ENCODE results near the gene OR2A25.
"Not testable (repeated sequence)": the region's sequence is repeated elsewhere in the genome, so short reads cannot be mapped to it uniquely, and the experiment has no call there.

The OR2A25 gene, protein sequence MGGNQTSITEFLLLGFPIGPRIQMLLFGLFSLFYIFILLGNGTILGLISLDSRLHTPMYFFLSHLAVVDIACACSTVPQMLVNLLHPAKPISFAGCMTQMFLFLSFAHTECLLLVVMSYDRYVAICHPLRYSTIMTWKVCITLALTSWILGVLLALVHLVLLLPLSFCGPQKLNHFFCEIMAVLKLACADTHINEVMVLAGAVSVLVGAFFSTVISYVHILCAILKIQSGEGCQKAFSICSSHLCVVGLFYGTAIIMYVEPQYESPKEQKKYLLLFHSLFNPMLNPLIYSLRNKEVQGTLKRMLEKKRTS

GRCh38 chr7:144069511-144069910 lies at the start of gene OR2A25:
TSS of gene OR2A25 (plus strand) at chr7:144069811. CDS start at chr7:144074220, 4,409 bp downstream.
- no peak for DNase-seq (ENCODE audit: low read depth)

- DNase-seq (ENCODE audit: low read depth), result no peak
These were observed 49.3 kb upstream of the OR2A25 start for GRCh38 chr7:144020340-144020739.

DNA sequence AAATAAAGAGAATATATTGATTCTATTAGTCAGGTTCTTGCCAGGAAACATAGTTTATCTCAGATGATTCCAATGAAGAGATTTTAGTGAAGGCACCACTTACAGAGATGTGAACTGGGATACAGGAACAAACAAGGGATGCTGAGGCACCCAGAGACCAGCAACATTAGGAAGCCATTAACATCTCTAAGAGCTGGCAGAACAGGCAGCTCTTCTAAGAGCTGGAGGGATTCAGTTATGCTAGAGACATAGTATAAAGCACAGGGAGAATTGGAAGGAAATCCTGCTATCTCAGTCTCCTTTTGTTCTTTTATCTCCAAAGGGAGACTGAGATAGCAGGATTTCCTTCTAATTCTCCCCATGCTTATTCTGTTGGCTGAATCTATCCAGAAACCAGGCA lies 47.4 kb upstream of the OR2A25 start:
- DNase-seq (ENCODE audit: low read depth), result no peak

- DNase-seq (ENCODE audit: low read depth), result no peak
These were observed 46.3 kb upstream of the OR2A25 start for GRCh38 chr7:144023171-144023827.

DNA sequence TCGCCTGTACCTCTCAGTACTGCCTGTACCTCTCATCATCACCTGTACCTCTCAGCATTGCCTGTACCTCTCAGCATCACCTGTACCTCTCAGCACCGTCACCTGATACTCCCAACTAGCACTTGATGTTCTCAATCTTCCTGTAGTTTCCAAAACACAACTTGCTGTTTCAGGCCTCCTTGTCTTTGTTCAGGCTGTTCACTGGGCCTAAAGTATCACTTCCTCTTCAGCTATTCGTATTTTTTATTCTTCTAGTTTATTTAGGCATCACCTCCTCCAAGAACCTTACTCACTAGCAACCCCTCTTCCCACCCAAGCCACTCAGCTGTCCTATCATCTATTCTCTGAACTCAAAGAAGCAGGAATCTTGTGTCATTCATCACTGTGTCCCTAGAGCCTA lies 45.4 kb upstream of the OR2A25 start:
- no peak for DNase-seq (ENCODE audit: low read depth)

- DNase-seq (ENCODE audit: low read depth), result no peak
These were observed 43.3 kb upstream of the OR2A25 start for GRCh38 chr7:144026203-144026883.

DNA sequence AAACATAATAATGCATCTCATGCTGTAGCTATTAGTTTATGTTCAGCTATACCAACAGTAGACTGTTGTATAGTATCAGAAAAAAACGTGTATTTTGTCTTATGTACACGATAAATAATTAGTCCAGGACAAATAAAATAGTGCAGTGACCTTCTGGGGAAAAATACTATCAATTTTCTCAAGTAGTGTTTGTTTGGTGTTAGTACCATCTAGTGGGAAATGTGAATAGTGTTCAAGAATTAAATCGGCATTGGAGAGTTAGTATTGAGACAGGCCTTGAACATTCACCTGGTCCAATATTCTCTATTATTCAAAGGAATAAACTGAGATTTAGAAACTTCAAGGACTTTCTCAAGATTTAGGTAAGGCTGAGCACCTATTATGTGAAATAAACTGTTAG lies 42.5 kb upstream of the OR2A25 start:
- DNase-seq (ENCODE audit: low read depth), result no peak

DNA sequence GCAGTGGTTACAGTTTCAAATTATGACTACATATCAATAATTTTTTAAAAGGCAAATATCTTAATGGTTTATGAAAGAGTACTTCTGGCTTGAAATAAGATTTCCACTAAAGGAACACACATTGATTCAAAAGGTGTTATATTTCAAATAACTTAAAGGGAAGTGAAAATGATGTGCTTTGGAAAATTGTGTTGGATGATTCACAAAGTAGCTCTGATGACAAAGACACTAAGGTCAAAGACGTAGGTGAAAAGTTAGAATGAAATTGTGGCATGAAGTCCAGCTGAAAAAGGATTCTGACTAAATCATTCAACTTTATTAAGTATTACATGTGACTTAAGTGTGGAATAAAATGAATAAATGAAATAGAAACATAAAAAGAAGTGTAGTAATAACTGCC lies 41.6 kb upstream of the OR2A25 start:
- no peak for DNase-seq (ENCODE audit: low read depth)

DNA sequence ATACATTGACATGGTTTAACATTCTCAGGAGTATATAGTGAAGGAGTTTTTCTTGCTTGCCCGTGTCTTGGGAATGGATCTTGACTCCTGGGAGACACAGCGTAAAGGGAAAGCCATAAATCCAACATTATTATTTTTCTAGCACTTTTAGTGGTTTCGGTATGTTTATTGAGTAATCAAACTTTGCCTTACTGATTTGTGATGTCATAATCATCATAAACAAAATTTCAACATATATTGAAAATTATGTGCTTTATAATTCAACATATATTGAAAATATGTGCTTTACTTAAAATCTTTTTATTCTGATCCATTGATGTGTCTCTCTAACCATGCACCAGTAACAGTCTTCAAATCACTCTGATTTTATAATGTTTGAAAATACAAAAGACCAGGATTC lies 41.1 kb upstream of the OR2A25 start:
- no peak for DNase-seq (ENCODE audit: low read depth)

- no peak for DNase-seq (ENCODE audit: low read depth)
These were observed 37.1 kb upstream of the OR2A25 start for GRCh38 chr7:144032516-144032915.

DNA sequence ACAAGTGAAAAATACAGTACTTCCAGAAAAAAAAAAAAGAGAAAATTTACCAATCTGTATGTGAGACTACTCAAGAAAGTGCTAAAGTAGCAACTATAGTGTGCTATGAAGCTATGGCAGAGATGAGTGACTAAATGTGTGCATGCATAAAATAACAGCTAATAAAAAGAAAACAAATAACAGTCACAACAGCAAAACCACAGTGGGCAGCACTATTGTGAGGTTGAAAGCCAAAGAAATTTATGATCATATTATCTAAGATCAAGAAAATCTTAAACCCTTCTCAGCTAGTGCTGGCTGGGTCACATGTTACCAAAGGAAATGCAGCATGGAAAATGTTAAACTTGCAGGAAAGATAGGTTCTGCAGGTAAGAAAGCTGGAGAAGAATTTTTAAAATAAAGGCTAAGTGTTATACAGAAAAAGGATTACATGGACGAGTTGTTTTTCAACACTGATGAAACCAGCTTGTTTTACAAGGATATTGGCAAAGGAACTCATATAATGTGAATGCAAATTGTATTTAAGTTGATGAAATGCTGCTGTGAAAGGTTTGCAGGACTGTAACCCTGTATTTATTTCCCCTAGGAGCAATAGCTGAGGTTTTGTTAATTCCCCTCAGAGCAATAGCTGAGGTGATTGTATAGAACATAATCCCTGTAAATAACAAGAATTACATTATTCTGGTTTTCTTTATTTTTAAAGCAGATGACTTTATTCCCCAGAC lies 36.5 kb upstream of the OR2A25 start:
- no peak for DNase-seq (ENCODE audit: low read depth)

GRCh38 chr7:144035385-144035784 lies 34.2 kb upstream of the OR2A25 start:
- no peak for DNase-seq (ENCODE audit: low read depth)

GRCh38 chr7:144036302-144036885 lies 33.2 kb upstream of the OR2A25 start:
- no peak for DNase-seq (ENCODE audit: low read depth)

GRCh38 chr7:144037414-144038035 lies 32.1 kb upstream of the OR2A25 start:
- DNase-seq (ENCODE audit: low read depth), result no peak

DNA sequence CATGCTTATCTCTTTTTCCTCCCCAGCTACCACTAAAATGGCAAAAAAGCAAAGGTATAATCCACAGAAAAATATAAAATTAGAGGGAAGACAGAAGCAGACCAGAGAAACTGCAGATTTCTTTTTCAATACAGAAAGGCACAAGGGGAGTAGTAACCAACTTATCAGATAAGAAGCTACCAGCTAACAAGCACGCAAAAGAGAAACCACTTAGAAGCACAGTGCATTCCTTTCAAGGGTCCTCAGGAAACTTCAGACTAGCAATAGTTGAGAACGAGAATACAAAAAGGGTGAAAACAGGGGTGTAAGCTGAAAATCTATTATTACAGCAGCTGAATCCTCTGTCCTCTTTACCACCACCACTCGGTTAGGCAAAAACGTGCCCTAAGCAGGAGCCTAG lies 30.7 kb upstream of the OR2A25 start:
- no peak for DNase-seq (ENCODE audit: low read depth)

DNA sequence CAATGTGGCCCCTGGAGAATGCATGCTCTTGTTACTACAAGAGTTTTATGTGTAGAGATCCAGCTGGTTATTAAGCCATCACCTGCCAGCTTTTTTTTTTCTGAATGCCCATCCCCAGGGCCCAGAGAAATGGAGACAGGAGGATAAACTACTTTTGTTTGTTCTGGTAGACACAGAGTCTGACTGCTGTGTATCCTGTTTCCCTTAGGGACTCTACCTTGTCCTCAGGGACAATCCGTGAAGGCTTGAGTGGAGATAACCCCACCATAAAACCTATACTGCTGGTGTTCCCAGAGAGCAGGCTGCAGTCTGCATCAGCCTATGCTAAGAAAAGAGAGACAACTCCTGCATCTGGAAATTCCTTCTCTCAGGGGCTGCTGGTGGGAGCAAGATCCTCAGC lies 21.0 kb upstream of the OR2A25 start, which contains the start of gene OR2A5:
Gene OR2A5 (plus strand): TSS at position 301 of the 400 bp plus-strand sequence. CDS start 1,454 bp downstream, outside the sequence.
- DNase-seq (ENCODE audit: low read depth), result no peak

- DNase-seq (ENCODE audit: low read depth), result no peak
These were observed 20.1 kb upstream of the OR2A25 start for GRCh38 chr7:144049491-144049890.

- no peak for DNase-seq (ENCODE audit: low read depth)
These were observed 19.5 kb upstream of the OR2A25 start for GRCh38 chr7:144050093-144050492.

GRCh38 chr7:144050884-144051283 lies 18.7 kb upstream of the OR2A25 start:
- DNase-seq (ENCODE audit: low read depth), result not testable (repeated sequence)

DNA sequence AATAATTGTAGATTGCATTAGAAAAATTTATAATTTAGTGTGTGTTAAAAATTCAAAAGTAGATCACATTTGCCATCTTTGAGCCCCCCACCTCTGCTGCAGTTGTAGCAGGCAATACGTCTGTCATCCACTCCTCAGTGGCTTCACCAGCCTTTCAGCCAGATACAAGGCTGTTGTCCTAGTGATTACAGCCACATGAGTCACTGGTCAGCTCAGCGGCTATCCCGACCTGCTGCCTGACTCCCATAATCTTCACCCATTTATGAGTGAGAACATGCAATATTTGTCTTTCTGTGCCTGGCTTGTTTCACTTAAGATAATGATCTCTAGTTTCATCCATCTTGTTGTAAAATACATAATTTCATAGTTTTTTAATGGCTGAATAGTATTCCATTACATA lies 11.7 kb upstream of the OR2A25 start:
- no peak for DNase-seq (ENCODE audit: low read depth)

- no peak for DNase-seq (ENCODE audit: low read depth)
These were observed 5.9 kb upstream of the OR2A25 start for GRCh38 chr7:144063710-144064109.

DNA sequence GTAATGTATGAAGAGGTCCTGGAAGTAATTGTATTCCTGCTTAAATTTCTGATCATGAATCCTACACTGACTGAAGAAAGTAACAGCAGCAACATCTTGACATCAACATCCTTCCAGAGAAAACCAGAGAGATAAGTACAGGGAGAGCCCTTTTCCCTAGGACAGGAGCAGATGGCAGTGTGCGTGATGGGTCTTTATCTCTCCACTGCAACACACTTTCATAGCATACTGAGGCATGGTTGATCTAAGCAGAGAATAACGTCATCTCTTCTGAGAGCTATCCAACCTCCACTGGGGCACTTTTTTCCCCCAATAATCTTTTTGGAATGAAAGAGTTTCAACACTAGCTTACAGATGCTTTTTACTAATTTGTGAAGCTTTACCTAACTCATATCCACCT lies 342 bp downstream of the OR2A25 start:
- DNase-seq (ENCODE audit: low read depth), result no peak

Data from stimulated activated CD8-positive, alpha-beta memory T cell treated with anti-CD3 and anti-CD28 coated beads, Interleukin-15, amount 100 ng/mL, for 24 hours (primary cell).